GM19463 (cell line): ENCODE measurements around the gene PUM1.
"Not testable (repeated sequence)": the region's sequence is repeated elsewhere in the genome, so short reads cannot be mapped to it uniquely, and the experiment has no call there.

Experiments used
- ATAC-seq: cut with Tn5 transposase; IDR thresholded peaks from one replicate; pipeline ENCODE4 v1.9.1; 2021; ENCODE audit warnings: mild to moderate bottlenecking, moderate library complexity; ENCODE audit not compliant: unreplicated experiment

The PUM1 gene

GRCh38 chr1:30968220-30968971, 97.1 kb downstream of the PUM1 start:
- no peak for ATAC-seq

DNA sequence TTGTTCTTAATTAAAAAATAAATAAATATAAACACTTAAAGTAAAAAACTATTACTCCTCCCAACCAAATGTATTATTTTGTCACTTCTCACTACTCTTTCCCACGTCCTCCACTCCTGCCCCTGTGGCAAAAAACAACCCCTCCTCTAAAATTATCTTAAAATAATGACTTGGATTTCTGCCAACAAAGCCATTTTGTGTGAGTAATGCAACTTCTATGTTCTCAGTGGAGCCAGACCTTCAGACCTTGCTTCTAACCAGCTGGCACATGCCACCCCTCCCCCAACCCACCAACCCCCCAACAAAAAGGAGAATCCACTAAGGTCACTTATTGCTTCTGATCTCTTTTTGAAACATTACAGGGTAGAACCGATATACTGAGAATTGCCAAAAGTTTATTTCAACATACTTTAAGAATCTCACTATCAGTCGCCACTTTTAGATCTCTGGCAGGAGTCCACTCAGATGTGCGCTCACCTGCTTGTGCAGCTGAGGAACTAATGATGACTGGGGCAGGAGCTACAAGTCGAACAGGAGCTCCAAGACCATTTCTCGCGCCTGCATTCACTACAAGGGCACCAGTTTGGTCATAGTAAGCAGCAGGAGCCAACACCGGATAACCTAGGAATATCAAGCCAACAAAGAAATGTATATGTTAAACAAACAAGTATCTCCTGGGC, 98.7 kb downstream of the PUM1 start:
- ATAC-seq = no peak

GRCh38 chr1:30965924-30966599, 99.5 kb downstream of the PUM1 start:
- no peak for ATAC-seq

DNA sequence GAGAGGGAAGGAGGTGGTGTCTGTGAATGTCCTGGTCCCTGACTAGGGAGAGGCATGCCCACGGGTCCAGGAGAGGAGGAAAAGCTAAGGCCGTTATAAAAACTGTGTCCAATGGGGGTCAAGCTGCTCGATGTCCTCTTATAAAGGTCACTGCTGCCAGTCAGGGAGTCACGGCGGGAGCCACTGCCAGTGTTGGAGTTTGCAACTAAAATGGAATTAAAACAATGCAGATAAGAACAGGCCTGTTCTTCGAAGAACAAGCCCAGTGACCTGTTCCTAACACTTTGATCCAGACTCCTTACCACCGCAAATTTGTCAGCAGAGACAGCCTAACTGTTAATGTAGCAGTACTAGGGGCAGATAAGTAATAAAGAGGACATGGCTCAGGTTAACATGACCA, 100.8 kb downstream of the PUM1 start:
- ATAC-seq = no peak

DNA sequence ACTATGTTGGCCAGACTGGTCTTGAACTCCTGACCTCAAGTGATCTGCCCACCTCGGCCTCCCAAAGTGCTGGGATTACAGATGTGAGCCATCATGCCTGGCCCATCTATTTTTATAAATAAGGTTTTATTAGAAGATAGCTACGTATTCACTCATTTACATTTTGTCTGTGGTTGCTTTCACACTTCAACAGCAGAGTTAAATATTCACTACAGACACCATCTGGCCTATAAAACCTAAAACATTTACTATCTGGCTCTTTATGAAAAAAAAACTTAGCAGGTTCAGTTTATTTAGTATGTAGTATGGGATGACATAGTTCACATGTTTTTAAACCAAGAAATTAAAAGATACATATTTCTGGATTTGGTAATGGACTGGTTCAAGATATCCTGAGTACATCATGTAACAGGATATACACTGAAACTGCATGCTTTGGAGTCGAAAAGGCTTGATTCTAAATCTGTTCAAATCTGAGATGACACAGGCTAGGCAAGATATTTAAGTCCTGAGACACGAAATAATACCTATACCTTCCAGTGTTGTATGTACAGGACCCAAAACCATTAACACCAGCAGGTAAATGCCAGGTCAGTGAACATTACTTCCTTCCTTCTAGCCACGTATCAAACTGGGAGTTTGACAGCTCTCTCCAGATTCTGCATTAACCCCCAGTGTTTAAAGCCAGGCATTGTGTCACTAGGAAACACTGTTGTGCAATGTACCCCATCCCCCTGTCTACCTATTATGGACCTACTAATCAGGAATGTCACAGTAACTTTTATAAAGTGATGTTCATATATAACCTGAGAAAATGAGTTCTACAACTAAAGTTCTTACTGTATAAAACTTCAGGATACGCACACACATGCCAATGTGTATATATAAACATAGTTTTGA, 102.7 kb downstream of the PUM1 start:
- ATAC-seq = peak; percentile 51

- ATAC-seq = no peak
Measured at GRCh38 chr1:30957560-30958222, 107.8 kb downstream of the PUM1 start.

- ATAC-seq = no peak
Measured at GRCh38 chr1:30955448-30956015, 110.0 kb downstream of the PUM1 start.

GRCh38 chr1:30953685-30954084, 111.8 kb downstream of the PUM1 start:
- ATAC-seq = no peak

GRCh38 chr1:30952098-30952497, 113.4 kb downstream of the PUM1 start:
- no peak for ATAC-seq

DNA sequence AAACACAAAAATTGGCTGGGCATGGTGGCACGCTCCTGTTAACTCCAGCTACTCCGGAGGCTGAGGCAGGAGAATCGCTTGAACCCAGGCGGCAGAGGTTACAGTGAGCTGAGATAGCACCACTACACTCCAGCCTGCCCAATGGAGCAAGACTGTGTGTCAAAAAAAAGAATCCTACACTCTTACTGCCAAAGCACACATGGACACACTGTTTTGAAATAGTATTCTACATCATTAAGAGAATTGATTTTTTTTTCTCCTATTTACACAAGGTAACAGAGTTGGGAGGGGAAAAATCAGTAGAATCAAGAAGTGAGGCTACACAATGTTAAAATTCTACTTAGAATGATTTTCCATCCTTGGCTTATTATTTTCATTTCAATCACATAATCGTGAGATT, 114.8 kb downstream of the PUM1 start:
- no peak for ATAC-seq

DNA sequence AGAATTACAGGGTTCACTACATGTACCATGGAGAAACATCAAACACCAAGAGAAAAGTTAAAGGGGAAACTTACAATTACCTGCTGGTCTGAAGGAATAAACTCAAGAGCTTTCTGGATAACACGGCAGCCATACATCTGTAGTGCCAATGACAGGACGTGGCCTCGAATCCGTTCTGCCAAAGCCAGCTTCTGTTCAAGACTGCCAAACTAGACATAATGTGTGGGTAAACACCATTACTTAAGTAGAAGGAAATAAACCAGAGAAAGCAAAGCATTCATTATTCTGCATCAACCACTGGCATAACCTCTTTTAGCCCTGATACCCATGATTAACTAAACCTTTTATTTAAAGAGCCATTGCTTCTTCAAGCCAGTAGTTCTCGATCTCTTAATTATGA, 115.5 kb downstream of the PUM1 start:
- no peak for ATAC-seq

- ATAC-seq = not testable (repeated sequence)
Measured at GRCh38 chr1:30949487-30949838, 116.1 kb downstream of the PUM1 start.

DNA sequence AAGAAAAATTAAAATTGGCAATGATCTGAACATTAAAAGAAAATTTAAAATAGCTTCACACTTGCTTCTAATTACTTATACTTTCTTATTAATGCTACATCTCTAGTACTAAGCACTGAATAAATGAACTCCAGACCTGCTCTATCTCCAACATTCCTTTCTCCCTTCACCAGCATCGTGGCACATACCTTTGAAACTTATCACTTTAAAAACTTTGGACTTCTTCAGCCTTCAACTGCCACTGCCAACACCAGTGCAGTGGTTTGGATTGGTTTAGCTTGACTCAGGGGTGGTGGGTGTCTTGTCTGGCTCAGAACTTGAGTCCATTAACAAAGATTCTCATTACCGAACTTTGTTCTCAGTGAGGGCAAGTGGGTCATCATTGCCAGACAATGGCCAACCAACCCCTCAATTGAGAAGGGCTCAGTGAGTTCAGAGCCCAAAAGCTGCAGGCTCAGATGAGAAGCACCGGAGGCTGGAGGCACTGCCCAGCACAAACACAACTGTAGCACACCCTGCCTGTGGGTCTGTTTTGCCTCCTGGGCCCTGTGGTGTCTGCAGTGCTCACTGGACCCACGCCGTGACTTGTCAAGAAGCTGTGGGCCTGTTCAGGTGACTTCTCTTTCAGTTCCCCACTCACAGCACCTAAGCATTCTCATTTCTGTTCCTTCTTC, 116.6 kb downstream of the PUM1 start:
- ATAC-seq = not testable (repeated sequence)

GRCh38 chr1:30948278-30948677, 117.2 kb downstream of the PUM1 start:
- ATAC-seq = no peak

- ATAC-seq = no peak
Measured at GRCh38 chr1:30947212-30947611, 118.3 kb downstream of the PUM1 start.

DNA sequence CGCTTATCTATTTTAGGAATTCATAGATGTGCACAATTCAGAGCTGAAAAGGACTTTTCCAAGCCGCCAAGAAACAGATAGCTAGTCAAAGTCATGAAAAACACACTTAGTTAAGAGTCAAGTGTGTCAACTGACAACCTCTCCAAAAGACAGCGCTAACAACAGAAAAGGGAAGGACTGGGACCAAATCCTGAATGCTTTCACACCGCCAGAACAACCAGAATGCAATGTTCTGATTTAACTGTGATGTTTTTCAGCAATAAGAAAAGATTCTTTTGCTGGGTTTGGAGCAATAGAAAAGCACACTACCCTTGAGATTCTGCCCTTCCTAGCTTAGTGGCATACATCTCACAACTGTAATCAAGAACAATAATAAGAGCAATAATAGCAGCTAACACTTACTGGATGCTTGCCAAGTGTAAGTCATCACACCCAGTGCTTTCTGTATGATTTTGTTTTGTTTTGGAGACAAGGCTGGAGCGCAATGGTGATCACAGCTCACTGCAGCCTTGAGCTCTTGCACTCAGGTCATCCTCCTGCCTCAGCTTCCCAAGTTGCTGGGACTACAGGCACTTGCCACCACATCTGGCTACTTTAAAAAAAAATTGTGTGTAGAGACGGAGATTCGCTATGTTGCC, 123.1 kb downstream of the PUM1 start:
- no peak for ATAC-seq

DNA sequence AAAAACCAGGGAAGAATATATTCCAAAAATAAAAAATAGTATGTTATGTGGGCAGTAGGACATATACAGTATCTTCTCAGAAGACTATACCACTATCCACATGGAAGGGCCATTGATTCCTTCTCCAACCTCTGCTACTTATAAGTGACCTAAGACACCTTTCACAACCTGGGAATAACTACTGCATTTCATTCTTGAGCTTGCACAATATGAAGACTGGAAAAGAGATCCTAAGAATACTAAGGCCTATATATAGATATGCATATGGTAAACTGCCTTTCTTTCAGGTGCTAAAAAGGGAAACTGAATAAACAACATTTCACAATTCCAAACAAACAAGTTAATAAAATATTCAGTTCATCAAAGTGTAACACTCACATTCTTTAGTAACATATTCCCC, 125.0 kb downstream of the PUM1 start:
- ATAC-seq = no peak

GRCh38 chr1:30936541-30937171, 128.9 kb downstream of the PUM1 start:
- no peak for ATAC-seq

GRCh38 chr1:30935758-30936157, 129.8 kb downstream of the PUM1 start:
- not testable (repeated sequence) for ATAC-seq
